Measurements from ENCODE around the gene CGB7.

GRCh38 chr19:49014123-49014869 is 43.3 kb downstream of the CGB7 start:
- TF ChIP-seq, protein P1, sequence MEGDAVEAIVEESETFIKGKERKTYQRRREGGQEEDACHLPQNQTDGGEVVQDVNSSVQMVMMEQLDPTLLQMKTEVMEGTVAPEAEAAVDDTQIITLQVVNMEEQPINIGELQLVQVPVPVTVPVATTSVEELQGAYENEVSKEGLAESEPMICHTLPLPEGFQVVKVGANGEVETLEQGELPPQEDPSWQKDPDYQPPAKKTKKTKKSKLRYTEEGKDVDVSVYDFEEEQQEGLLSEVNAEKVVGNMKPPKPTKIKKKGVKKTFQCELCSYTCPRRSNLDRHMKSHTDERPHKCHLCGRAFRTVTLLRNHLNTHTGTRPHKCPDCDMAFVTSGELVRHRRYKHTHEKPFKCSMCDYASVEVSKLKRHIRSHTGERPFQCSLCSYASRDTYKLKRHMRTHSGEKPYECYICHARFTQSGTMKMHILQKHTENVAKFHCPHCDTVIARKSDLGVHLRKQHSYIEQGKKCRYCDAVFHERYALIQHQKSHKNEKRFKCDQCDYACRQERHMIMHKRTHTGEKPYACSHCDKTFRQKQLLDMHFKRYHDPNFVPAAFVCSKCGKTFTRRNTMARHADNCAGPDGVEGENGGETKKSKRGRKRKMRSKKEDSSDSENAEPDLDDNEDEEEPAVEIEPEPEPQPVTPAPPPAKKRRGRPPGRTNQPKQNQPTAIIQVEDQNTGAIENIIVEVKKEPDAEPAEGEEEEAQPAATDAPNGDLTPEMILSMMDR (IDR thresholded peaks at IDR 0.05): no peak
- TF ChIP-seq POLR2A (IDR thresholded peaks at IDR 0.05): no peak

All from esophagus squamous epithelium (tissue), 4 donors.